Measurements from ENCODE around the gene SLC24A3.

SLC24A3 gene

DNA sequence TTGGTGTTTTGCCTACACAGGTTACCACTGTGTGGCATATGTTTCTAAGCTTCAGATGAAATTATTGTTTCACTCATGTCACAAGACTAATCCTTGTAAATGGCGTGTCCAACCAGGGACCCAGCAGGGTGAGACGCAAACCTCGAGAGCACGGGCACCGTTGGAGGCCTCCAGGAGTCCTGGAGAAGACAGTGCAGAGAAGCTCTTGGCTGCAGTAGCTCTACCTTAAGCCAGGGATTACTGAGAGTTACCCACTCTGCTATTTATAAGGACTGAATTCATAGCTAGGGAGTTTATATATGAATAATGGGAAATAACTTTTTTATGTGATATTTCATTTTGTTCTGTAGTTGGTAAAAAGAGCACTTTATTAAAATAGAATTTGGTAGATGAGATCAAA, 137.4 kb downstream of the SLC24A3 start:
- DNase-seq, result no peak

DNA sequence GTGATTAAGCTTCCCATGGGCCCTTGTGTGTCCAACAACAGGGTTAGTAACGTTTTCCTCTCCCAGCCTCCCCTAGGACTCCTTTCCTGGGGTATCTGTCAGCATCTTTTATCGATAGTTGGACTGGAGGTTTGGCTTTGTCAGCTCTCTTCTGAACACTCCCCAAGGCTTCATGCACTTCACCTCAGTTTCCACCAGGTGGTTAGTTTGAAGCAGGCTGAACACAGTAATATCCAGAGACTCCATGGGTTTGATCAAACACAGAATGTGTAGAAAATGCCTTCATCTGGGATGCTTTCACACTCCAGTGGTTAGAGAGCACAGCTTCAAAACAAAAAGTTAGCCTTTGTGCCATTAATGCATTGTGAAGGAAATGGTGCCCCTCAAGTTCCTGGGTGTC, 139.1 kb downstream of the SLC24A3 start:
- no peak for DNase-seq

DNA sequence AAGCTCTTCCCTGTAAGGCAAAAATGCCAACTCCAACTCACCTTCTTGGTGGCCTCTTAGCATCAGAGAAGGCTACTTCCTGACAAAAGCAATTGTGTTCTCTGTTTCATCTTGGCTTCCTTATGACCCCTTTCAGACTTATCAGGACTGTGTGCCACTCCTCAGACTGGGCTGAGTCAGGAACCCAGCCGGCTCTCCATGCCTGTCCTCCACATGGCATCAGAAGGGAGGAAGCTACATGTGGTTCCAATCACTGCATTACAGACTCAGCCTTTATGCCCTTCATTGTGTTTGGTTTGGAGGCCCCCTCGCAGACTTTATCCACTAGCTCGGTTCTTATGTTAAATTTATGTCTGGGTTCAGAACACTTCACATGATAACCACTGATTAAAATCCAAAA, 142.5 kb downstream of the SLC24A3 start:
- DNase-seq, result no peak

DNA sequence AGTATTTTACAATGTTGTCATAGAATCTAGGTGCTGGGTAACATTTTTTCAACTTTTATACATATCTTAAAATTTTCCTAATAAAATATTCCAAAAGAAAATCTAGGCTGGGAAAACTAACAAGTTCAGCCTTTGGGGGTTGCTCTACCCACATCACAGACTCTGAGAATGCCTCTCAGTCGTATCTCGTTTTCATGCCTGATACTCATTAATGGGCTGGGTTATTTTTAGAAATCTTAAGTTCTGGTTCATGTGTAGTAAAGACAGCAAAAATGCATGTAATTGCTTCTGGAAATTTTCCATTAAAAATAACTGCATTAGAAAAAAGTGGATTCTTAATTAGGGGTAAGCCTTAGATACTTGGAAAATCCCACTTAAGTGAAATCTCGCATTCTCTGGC, 149.3 kb downstream of the SLC24A3 start:
- no peak for DNase-seq

DNA sequence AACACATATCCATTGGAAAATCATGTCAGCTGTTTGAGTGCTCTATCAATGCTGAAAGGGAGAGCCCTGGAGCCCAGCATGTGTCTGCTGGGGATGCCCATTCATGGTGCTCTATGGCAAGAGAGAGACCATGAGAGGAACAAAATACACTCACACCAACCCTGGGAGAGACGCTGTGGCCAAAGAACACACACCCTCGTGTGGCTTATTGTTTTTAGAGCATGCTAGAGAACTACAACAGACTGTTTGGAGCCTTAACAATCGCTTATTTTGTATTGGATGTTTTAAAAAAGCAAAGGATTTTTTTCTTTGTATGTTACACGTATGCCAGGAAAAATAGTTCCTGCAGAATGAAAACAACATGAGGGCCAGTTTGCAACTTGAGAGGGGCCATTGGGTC, 151.0 kb downstream of the SLC24A3 start:
- DNase-seq, result no peak

DNA sequence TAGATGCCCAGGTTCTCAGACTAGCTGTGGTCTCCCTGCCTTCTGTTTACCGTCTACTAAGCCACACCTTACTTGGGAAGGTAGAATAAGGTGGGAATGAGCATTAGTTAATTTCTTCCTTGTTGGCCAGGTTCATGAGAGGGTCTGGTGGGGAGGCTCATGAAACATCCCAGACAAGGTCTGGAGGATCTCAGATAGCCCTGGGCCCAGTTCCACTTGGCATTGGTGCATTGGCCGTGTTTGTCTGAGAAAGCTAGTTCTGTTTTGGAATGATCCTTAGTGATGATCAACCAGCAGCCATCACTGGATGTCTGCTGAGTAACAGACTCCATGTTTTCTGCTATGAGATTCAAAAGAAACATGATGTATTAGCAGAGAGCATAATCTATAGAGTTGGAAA, 155.1 kb downstream of the SLC24A3 start:
- no peak for DNase-seq

DNA sequence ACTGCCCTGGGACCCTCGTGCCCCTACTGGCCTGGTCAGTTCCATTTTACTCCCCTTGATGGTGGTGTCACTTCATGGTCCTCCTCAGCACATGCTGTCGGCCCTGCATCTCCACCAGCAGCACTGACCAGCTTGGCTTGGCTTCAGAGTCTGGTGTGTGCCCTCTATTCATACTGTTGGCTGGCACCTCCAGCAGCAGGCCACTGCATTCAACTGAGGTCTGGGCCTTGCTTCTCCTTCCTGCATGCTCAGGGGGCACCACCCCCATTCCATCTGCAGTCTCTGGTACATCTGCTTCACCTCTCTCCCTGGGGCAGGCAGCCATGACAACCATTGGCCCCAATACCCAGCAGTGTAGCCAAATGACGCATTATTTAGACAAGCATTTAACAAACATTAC, 155.9 kb downstream of the SLC24A3 start:
- no peak for DNase-seq

DNA sequence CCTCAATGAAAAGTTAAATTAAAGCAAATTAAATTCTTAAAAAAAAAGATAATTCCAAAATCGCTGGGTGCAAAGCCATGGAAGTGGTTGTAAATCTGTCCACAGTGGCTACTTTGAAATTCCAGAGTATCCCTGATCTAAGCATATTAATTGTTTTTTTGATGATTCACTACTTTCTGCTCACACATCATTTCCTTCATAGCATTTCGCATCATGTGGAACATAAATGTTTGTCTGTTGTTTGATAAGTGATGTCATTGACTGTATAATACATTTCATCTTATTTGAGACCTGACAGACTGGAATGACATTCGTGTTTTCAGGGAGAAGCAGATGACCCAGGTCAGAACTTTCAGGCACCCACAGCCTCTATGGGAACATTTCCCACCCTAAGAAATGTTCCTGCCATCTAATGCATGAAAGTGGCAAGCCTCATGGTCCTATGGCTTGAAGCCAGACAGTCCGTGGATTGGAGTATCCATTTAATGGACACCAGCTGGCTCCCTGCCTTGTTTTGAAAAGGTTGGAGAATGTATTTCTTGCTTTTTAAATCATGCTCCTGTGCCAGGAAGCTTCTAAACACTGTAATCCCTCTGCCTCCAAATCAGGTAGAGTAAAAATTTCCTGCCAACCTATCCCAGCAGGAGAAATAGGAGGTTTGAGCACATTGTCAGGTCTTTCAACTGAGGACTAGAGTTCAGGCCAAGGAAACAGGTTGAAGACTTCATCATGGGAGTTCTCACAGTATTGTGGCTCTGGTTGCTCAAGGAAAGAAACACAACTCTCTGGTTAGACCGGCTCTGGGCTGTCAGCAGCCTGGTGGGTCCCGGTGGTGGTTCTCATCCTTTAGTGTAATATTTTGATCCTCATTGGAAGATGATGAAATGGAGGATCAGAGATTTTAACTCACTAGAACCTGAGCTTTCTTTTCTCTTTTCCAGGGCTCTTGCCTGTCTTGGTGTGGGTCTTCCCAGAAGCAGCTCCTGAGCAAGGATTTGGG, 157.9 kb downstream of the SLC24A3 start:
- peak in 1 of 2 experiments; percentile 23 for DNase-seq

DNA sequence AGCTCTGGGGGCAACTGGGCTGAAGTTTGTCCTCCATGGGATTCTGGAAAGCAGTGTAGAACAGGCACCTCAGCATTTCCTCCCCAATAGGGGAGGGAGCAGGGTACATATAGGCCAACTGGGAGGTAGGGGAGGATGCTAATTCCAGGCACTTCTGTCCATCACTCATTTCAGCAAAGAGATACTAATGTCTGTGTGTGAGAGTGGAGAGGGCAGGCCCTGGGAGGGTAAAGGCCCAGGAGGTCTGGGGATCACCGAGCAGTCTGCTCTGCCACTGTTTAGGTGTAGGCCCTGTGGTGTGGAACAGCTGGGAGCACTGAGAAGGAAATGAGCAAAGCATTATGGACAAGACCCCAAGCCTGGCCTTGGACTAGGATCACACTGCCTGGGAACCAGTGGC, 158.7 kb downstream of the SLC24A3 start:
- no peak for DNase-seq

DNA sequence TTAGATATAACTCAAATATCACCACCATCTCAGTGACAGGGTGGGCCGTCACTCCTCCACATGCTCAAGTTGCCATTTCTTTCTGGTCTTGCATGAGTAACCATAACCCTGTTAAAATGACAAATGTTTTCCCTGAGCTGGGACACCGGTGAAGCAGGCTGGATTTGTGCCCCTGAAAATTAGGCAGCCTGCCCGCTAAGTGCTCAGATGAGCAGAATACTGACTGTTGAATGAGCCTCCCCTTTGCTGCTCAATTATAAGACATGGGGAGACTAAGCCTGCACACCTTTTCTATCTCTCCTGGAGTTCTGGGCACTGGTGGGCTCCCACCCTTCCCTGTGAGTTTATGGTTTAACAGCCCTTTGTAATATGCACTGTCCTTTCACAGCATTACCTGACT, 161.8 kb downstream of the SLC24A3 start:
- DNase-seq, result no peak

DNA sequence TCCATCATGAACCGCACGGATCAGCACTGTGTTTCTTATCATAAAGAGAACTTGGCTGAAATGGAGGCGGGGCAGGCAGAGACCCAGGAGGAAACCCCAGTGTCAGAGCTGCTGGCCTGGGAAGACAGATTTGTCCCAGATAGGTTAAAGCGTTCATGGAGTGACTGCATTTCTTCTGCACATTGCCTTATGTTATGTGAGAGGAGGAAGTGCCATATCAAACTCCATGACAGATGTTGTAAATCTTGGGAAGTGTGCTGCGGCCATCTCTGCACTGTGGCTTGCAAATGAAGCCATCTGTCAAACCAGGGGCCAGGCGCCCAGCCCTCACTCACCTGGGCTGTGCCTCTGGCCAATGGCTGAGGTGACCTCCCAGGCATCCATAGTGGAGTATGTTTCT, 163.0 kb downstream of the SLC24A3 start:
- DNase-seq, result peak; percentile 75 to 92

DNA sequence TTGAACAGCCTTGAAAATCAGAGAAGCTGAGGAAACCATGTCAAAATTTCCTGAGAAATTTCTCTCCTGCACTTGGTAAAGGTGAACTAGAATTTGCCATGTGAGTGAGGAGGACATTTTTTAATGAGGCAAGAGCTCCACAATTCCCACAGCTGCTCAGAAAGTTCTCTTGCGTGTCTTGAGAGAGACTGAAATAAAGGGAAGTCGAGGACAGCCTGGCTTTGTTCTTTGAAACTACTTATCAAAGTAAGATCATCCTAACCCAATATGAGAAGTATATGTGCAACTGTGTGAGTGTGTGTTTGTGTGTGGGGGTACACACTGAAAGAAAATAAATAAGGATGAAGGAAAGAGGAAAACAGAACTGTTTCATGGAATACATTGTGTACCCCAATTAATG, 163.4 kb downstream of the SLC24A3 start:
- no peak for DNase-seq

DNA sequence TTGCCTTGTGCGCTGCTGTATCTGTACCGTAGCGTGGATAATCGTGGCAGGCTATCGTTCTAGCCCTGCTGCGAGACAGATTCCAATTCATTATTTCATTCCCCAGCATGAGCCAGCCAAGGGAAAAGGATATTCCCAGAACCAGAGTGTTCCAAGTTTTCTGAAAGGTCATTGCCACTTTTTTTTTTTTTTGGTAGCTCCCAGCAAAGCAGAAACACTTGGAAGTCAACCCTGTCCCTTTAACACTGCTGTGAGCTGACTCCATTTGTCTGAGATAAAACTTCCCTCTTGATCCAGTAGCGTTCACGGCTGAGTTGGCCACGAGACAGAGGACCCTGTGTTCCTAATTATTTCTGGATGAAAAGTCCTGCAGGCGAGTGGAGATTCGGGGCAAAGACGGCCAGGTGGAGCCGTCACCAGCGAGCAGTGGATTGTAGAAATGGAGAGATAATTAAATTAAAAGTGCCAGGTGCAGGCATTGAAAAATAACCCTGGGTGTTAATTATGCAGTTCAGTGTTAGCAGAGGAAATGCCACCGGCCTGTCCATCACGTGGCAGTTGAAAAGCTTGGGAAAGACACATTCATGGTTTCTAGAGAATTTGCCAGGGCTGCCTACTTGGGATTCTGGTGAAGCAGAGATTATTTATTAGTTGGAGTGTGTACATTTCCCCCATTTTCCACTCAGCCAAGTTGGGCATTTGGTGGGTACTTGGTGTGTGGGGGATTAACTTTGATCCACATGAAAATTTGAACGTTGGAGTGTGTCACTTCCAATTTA, 164.2 kb downstream of the SLC24A3 start:
- DNase-seq, result peak; percentile 28 to 59

DNA sequence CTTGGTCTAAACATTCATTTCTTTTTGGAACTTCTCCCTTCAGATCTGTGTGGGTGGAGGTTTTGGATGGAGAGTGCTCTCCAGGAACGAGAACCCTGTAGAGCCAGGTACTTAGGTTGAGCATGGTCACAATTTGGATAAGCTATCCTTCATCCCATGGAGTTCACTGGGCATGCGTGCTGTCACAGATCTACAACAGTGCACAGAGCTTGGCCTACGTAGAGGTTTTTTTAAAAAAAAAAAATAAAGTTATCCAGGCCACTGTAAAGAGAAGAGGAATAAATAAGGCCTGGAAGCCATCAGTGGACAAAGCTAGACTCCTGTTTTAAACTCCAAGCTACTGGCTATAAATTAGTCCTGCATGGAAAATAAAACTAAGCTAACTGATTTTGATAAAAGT, 165.6 kb downstream of the SLC24A3 start:
- no peak for DNase-seq

DNA sequence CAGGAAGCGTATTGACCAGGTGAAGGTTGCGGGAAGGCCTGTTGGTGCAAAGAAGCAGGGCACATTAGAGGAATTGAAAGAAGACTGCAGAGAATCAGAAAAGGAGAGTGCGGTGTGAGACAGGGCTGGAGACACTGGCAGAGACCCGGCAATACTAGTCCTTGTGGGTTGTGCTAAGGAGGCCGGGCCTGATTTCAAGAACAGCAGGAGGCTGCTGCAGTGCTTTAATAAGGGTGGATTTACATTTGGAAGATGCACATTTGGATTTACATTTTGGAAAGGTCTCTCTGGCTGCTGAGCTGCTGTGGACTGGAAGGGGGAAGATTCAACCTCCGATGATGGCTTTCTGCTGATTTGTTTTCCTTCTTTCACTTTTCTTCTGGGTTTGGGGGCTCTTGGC, 167.8 kb downstream of the SLC24A3 start:
- no peak for DNase-seq

DNA sequence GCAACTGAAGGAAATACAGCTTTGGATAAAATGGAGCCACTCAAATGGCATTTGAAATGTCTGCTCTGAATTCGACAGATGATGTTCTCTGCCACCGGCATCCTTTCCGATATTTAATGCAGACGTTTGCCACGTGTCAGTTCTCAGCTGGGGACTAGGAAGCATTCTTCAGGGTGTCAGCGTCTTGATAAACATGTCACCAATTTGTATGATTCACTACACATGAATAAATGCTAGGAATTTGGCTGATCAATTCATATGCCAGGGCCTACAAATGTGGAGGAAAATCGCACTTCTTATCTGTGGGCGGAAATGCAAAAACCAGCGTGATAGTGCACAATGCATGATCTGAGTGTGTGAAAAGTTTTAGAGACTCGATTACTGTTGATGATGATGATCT, 169.5 kb downstream of the SLC24A3 start:
- no peak for DNase-seq

DNA sequence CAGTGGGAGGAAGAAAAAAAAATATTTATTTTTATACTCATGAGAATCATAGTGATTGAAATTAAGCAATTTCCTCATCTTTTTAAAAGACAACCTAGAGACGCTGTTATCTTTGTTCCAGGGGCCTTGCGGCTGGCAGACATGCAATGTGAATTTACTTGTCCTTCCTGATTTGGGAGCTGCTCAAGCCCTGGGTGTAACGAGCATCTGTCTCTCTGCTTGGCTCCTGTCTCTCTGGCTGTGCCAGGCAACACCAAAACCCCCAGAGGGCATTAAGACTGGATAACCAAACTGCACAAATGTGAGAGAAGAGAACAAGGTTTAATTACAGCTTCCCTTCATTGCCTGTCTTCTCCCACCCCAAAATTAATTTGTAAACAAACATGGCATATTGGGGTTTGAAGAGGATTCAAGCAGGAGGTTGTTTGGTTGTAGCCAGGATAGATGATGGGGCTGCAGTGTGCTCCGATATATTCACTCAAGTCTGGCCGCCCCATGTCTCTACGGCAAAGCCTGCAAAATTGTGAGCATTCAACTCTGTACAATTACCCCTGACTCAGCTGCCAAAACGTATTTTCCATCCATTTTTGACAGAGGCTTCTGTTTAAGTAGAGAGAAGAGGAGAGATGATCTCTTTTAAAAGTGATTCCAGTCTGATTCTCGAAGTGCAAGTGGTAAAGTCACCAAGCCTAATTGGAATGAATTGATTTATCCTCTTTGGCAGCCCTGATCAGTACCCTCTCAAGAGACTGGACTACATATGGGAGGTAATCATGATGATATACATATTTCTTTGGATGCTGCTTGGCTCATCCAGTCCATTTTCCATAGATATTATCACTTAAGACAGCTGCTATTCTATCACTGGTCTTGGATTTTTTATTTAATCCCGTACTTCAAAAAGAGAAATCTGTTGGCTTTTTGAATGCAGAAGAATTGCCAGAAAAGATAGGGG, 170.2 kb downstream of the SLC24A3 start:
- DNase-seq, result peak; percentile 70 to 81

DNA sequence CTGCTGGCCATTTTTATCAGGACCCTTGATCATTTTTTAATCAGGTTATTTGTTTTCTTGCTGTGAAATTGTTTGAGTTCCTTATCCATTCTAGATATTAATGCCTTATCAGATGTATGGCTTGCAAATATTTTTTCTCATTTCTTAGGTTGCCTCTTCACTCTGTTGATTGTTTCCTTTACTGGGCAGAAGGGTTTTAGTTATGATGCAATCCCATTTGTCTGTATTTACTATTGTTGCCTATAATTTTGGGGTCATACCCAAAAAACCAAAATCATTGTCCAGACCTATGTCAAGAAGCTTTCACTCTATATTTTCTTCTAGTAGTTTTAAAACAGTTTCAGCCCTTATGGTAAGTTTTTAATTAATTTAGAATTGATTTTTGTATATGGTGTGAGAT, 172.5 kb downstream of the SLC24A3 start:
- DNase-seq, result no peak

DNA sequence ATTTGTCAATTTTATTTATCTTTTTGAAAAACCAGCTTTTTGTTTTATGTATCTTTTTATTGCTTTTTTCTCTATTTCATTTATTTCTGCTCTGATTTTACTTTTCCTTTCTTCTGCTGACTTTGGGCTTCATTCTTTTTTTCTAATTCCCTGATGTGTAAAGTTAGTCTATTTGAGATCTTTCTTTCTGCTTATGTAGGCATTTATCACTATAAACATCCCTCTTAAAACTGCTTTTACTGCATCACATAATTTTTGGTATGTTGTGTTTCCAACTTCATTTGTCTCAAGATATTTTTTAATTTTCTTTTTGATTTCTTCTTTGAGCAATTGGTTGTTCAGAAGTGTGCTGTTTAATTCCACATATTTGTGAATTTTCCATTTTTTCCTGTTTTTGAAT, 174.8 kb downstream of the SLC24A3 start:
- no peak for DNase-seq

DNA sequence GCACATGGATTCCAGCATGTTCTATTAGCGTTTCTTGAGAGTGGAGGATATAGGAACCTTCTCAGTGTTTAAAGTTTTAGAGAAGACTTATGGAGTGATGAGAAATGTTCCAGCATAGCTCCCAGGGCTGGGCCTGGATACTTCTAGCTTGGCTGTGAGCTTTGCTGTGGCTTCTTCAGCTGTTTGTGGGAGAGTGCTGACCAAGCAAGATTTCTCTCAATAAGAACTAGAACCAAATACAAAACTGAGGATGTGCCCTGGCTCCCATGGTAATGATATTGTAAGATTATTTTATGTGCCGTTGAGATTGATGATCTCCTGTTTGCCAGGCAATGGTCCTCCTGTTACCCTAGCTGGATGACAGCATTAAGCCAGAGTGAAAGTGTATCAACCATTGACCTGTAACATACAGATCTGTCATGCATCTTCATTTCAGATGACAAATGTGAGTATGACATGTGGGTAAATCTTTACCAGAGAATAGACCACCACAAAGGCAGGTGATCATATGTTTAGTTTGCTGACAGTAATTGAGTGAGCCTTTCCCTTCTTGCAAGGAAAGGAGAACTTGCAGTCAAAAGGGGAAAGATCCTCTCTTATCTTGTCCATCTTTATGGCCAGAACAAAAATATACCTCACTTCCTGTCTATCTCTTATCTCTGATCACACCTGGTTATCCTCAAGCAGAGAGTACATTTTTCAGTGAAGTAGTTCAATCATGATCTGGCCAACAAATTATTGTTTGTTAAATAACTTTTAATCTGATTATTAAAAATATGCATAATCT, 180.1 kb downstream of the SLC24A3 start:
- DNase-seq, result no peak

DNA sequence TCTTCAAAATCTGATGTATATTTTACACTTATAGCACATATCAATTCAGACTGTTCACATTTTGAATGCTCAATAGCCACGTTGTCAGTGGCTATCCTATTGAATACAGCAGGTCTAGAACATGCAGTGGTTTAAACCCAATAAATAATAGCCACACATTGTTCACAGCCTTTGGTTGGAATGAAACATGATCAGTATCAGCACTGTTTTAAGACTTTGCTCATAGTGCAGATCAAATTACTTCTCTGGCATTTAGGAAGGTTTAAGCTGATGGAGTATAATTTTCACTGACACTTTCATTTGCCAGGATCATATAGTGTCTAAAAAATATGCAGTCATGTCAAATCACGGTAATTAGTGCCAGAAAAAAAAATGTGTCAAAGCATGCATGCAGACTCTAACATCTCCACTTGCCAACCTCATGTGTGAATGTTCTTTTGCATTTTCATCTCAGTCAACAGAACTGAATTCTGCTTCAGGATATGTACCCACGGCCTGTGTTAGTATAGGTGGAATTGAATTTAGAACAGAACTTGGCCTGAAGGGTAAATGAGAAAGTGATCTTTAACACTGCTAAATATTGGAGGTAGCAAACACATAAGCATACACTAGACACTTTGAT, 184.1 kb downstream of the SLC24A3 start:
- DNase-seq, result peak in 1 of 2 experiments; percentile 69

DNA sequence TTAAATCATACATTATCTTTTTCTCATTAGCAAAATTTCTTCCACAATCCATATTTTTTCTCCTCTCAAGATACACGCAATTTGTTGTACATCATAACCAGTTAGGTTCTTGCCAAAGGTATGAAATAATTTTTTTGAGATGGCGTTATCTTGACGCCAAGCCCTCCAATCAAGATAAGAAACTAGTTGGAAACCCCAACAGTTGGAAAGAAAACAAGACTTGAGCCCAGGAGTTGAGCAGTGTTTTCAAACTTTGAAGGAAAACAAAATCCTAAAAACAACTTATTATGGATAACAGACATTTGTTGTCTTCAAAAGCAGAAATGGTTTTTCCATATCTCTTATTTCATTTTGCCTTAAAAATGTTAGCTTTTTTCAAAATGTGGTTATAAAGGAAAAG, 184.8 kb downstream of the SLC24A3 start:
- no peak for DNase-seq
